ENCODE data around the gene TTC7B.

Gene TTC7B

GRCh38 chr14:90739318-90740068 lies 76.7 kb downstream of the TTC7B start:
- DNase-seq: no peak

- no peak for DNase-seq
These were observed 83.0 kb downstream of the TTC7B start for GRCh38 chr14:90733139-90733808.

GRCh38 chr14:90732718-90733117 lies 83.5 kb downstream of the TTC7B start:
- DNase-seq: peak; percentile 34 to 55 (median 38)

- peak; percentile 79 to 90 (median 89) for DNase-seq
These were observed 84.1 kb downstream of the TTC7B start for GRCh38 chr14:90732139-90732538.

GRCh38 chr14:90731487-90731886 lies 84.7 kb downstream of the TTC7B start:
- DNase-seq: no peak

GRCh38 chr14:90730206-90730766 lies 85.9 kb downstream of the TTC7B start:
- no peak for DNase-seq

- no peak for DNase-seq
These were observed 87.3 kb downstream of the TTC7B start for GRCh38 chr14:90728951-90729350.

GRCh38 chr14:90727082-90727481 lies 89.1 kb downstream of the TTC7B start:
- DNase-seq: no peak

- DNase-seq: peak in 1 of 3 donors; percentile 16
These were observed 89.6 kb downstream of the TTC7B start for GRCh38 chr14:90726656-90727055.

- DNase-seq: no peak
These were observed 91.4 kb downstream of the TTC7B start for GRCh38 chr14:90724866-90725265.

- DNase-seq: peak in 1 of 3 donors; percentile 3
These were observed 93.6 kb downstream of the TTC7B start for GRCh38 chr14:90722590-90722989.

GRCh38 chr14:90721619-90722305 lies 94.5 kb downstream of the TTC7B start:
- DNase-seq: peak in 1 of 3 donors; percentile 6

GRCh38 chr14:90720832-90721231 lies 95.4 kb downstream of the TTC7B start:
- DNase-seq: no peak

GRCh38 chr14:90720336-90720735 lies 95.9 kb downstream of the TTC7B start:
- DNase-seq: no peak

- DNase-seq: no peak
These were observed 98.3 kb downstream of the TTC7B start for GRCh38 chr14:90717916-90718315.

GRCh38 chr14:90715993-90716392 lies 100.2 kb downstream of the TTC7B start:
- DNase-seq: no peak

GRCh38 chr14:90715495-90715894 lies 100.7 kb downstream of the TTC7B start:
- DNase-seq: no peak

- no peak for DNase-seq
These were observed 101.4 kb downstream of the TTC7B start for GRCh38 chr14:90714811-90715210.

- DNase-seq: no peak
These were observed 111.4 kb downstream of the TTC7B start for GRCh38 chr14:90704738-90705392.

GRCh38 chr14:90703841-90704737 lies 112.1 kb downstream of the TTC7B start:
- DNase-seq: no peak

GRCh38 chr14:90700933-90701776 lies 115.1 kb downstream of the TTC7B start:
- no peak for DNase-seq
